HG02943 (cell line): ENCODE results near the gene WNT7A.
"Not testable (repeated sequence)": the region's sequence is repeated elsewhere in the genome, so short reads cannot be mapped to it uniquely, and the experiment has no call there.

Experiments used
- ATAC-seq: cut with Tn5 transposase; IDR thresholded peaks from one replicate; pipeline ENCODE4 v1.9.1; 2021; ENCODE audit warnings: mild to moderate bottlenecking, low read depth, moderate library complexity; ENCODE audit not compliant: unreplicated experiment

The WNT7A gene

GRCh38 chr3:13866041-13866965, 13.6 kb downstream of the WNT7A start:
- no peak for ATAC-seq

GRCh38 chr3:13865581-13865980, 14.3 kb downstream of the WNT7A start:
- ATAC-seq, result no peak

GRCh38 chr3:13865106-13865505, 14.8 kb downstream of the WNT7A start:
- no peak for ATAC-seq

GRCh38 chr3:13863965-13864595, 15.8 kb downstream of the WNT7A start:
- no peak for ATAC-seq

- ATAC-seq, result no peak
Measured at GRCh38 chr3:13863382-13863952, 16.4 kb downstream of the WNT7A start.

- ATAC-seq, result no peak
Measured at GRCh38 chr3:13861461-13861860, 18.4 kb downstream of the WNT7A start.

- no peak for ATAC-seq
Measured at GRCh38 chr3:13860001-13860400, 19.9 kb downstream of the WNT7A start.

- ATAC-seq, result no peak
Measured at GRCh38 chr3:13858768-13859520, 20.9 kb downstream of the WNT7A start.

- no peak for ATAC-seq
Measured at GRCh38 chr3:13857702-13858380, 22.0 kb downstream of the WNT7A start.

GRCh38 chr3:13856628-13857027, 23.2 kb downstream of the WNT7A start:
- not testable (repeated sequence) for ATAC-seq

GRCh38 chr3:13856006-13856405, 23.9 kb downstream of the WNT7A start:
- no peak for ATAC-seq

GRCh38 chr3:13854492-13854891, 25.4 kb downstream of the WNT7A start:
- ATAC-seq, result no peak

GRCh38 chr3:13853978-13854296, 25.9 kb downstream of the WNT7A start:
- no peak for ATAC-seq

- ATAC-seq, result no peak
Measured at GRCh38 chr3:13853256-13853977, 26.5 kb downstream of the WNT7A start.

- ATAC-seq, result no peak
Measured at GRCh38 chr3:13852638-13853009, 27.2 kb downstream of the WNT7A start.

- no peak for ATAC-seq
Measured at GRCh38 chr3:13851997-13852637, 27.8 kb downstream of the WNT7A start.

- no peak for ATAC-seq
Measured at GRCh38 chr3:13851091-13851849, 28.6 kb downstream of the WNT7A start.

- ATAC-seq, result no peak
Measured at GRCh38 chr3:13850161-13850945, 29.5 kb downstream of the WNT7A start.
